MCF 10A (cell line): ENCODE results near the gene SH3PXD2B. TPM values are rescaled to one million over a fixed set of nuclear protein-coding genes. Genes with fewer than 3 reads are reported as not detected.
A peak's percentile ranks its signal among the peaks of the same experiment; 100 is the strongest.
"Not testable (repeated sequence)": the region's sequence is repeated elsewhere in the genome, so short reads cannot be mapped to it uniquely, and the experiment has no call there.

ENCODE experiments used
- BruUV-seq: library from RNA; stranded (reverse); fragments of 400-500 nt; replicated peaks from 2 replicates; lab custom pipeline; 2021; lab: Mats Ljungman, UMichigan
- CTCF ChIA-PET: fragments of 300-600 bp; sonication (Branson Sonifier 250); formaldehyde crosslinking; extraction: SDS; loops from one replicate; lab custom pipeline; 2021; ENCODE audit warnings: antibody characterized with exemption, inconsistent platforms; lab: Yijun Ruan, JAX
- POLR2A ChIA-PET: fragments of 300-600, 350-650 bp; sonication (Branson Sonifier 250); formaldehyde crosslinking; extraction: SDS; loops from one replicate; lab custom pipeline; 2020; ENCODE audit warnings: antibody characterized with exemption, inconsistent platforms; lab: Yijun Ruan, JAX
- DNase-seq: peaks from one replicate; pipeline ENCODE4 v3.0.0-alpha.2; 2018; ENCODE audit not compliant: unreplicated experiment
- H3K27ac Mint-ChIP-seq: one replicate; pipeline ENCODE4 v1.8.0; 2022; ENCODE audit warnings: mild to moderate bottlenecking, low read depth, mixed read lengths; ENCODE audit not compliant: unreplicated experiment
- H3K27me3 Mint-ChIP-seq: one replicate; pipeline ENCODE4 v1.8.0; 2022; ENCODE audit warnings: mixed read lengths; ENCODE audit not compliant: insufficient read depth, unreplicated experiment
- H3K36me3 Mint-ChIP-seq: one replicate; pipeline ENCODE4 v1.8.0; 2022; ENCODE audit warnings: mild to moderate bottlenecking, moderate library complexity, mixed read lengths; ENCODE audit not compliant: insufficient read depth, unreplicated experiment
- H3K4me1 Mint-ChIP-seq: one replicate; pipeline ENCODE4 v1.8.0; 2022; ENCODE audit warnings: mixed read lengths; ENCODE audit not compliant: insufficient read depth, unreplicated experiment
- H3K4me3 Mint-ChIP-seq: one replicate; pipeline ENCODE4 v1.8.0; 2022; ENCODE audit warnings: mild to moderate bottlenecking, moderate library complexity, mixed read lengths; ENCODE audit not compliant: unreplicated experiment
- H3K9me3 Mint-ChIP-seq: one replicate; pipeline ENCODE4 v1.8.0; 2022; ENCODE audit warnings: mixed read lengths; ENCODE audit not compliant: unreplicated experiment
- CTCF ChIP-seq: fragments of 200-600 bp; IDR thresholded peaks from one replicate; pipeline ENCODE4 v1.8.0; 2022; ENCODE audit warnings: antibody characterized with exemption, mild to moderate bottlenecking; ENCODE audit not compliant: unreplicated experiment
- intact Hi-C: fragments of 100-400 bp; cut with micrococcal nuclease; formaldehyde crosslinking; loops from 2 replicates; pipeline ENCODE4 v1.14.1; 2022
- total RNA-seq: library from RNA; stranded (reverse); gene quantifications from 2 replicates; pipeline ENCODE4 v1.2.3, GENCODE V29; 2022

SH3PXD2B gene
- total RNA-seq, 1 experiment from 2014 or later, result 34.1 TPM

- Mint-ChIP-seq H3K27ac (no peak overlapping the region), H3K9me3 (no peaks in the 10 kb centered on the region), H3K27me3 (no peaks in the 10 kb centered on the region), H3K4me1 (peaks cover 25% of the 10 kb centered on the region), H3K36me3 (no peaks in the 10 kb centered on the region), H3K4me3 (no peak overlapping the region)
- CTCF ChIA-PET, result interaction anchor here (0.6 to 16.2 kb wide), 58 partner anchors 12 to 1464 kb away, joined by 3 to 452 read pairs (median 4); no protein-coding TSS in a partner anchor
- intact Hi-C loops, result loop anchor here (1.0 to 5.0 kb wide), 5 partner anchors 110 to 453 kb away; partner anchors contain the start of gene NEURL1B
- POLR2A ChIA-PET, result interaction anchor here (0.7 to 1.0 kb wide), 2 partner anchors 195 to 228 kb away, joined by 3 to 4 read pairs; no protein-coding TSS in a partner anchor
- peak; percentile 92 for TF ChIP-seq CTCF
- DNase-seq, result peak; percentile 98
- BruUV-seq, result no TSS peak
Observed at GRCh38 chr5:172479034-172479783, 24.9 kb upstream of the SH3PXD2B start.

GRCh38 chr5:172478695-172479033, 24.3 kb upstream of the SH3PXD2B start:
- not testable (repeated sequence) for DNase-seq, H3K36me3 Mint-ChIP-seq, H3K27me3 Mint-ChIP-seq, H3K4me3 Mint-ChIP-seq, BruUV-seq, H3K27ac Mint-ChIP-seq, H3K9me3 Mint-ChIP-seq
- POLR2A ChIA-PET, result interaction anchor here (0.7 to 0.8 kb wide), 2 partner anchors 195 to 220 kb away, joined by 3 to 4 read pairs; no protein-coding TSS in a partner anchor
- intact Hi-C loops, result loop anchor here (1.0 to 5.0 kb wide), 5 partner anchors 111 to 454 kb away; partner anchors contain the start of gene NEURL1B
- H3K4me1 Mint-ChIP-seq, result peaks cover 25% of the 10 kb centered on the region
- CTCF ChIA-PET, result interaction anchor here (0.6 to 16.2 kb wide), 34 partner anchors 9 to 454 kb away, joined by 3 to 452 read pairs (median 5); no protein-coding TSS in a partner anchor

- CTCF ChIA-PET, result interaction anchor here (0.7 to 16.2 kb wide), 19 partner anchors 9 to 236 kb away, joined by 3 to 452 read pairs (median 4); no protein-coding TSS in a partner anchor
- Mint-ChIP-seq H3K4me1 (peaks cover 24% of the 10 kb centered on the region), H3K9me3 (no peaks in the 10 kb centered on the region), H3K27ac (no peak overlapping the region), H3K4me3 (no peak overlapping the region), H3K27me3 (no peaks in the 10 kb centered on the region), H3K36me3 (no peaks in the 10 kb centered on the region)
- POLR2A ChIA-PET, result interaction anchor here (0.5 to 0.8 kb wide), 2 partner anchors 12 to 220 kb away, joined by 3 read pairs; no protein-coding TSS in a partner anchor
- intact Hi-C loops, result loop anchor here (5.0 kb wide), 1 partner anchor 454 kb away; no protein-coding TSS in a partner anchor
- no TSS peak for BruUV-seq
- TF ChIP-seq CTCF, result no peak
- no peak for DNase-seq
Observed at GRCh38 chr5:172478256-172478655, 23.9 kb upstream of the SH3PXD2B start.

GRCh38 chr5:172477466-172477865, 23.1 kb upstream of the SH3PXD2B start:
- ChIA-PET CTCF (interaction anchor here (1.1 to 16.2 kb wide), 2 partner anchors 112 to 222 kb away, joined by 4 to 452 read pairs; no protein-coding TSS in a partner anchor), POLR2A (no interaction called here)
- DNase-seq, result no peak
- no peaks in the 10 kb centered on the region for H3K27me3 Mint-ChIP-seq
- no TSS peak for BruUV-seq
- H3K4me3 Mint-ChIP-seq, result no peak overlapping the region
- H3K27ac Mint-ChIP-seq, result no peak overlapping the region
- H3K36me3 Mint-ChIP-seq, result no peaks in the 10 kb centered on the region
- intact Hi-C loops, result loop anchor here (5.0 kb wide), 1 partner anchor 455 kb away; no protein-coding TSS in a partner anchor
- H3K9me3 Mint-ChIP-seq, result no peaks in the 10 kb centered on the region
- no peak for TF ChIP-seq CTCF
- H3K4me1 Mint-ChIP-seq, result peaks cover 16% of the 10 kb centered on the region
